IMR-90 (cell line): Measurements from ENCODE around the gene BRD8. TPM values are rescaled to one million over a fixed set of nuclear protein-coding genes. Genes with fewer than 3 reads are reported as not detected.

ENCODE experiments used
- ATAC-seq: fragments of 200-7000 bp; cut with Tn5 transposase; 2 replicates; pipeline ENCODE4 v1.9.1; 2020; ENCODE audit warnings: low read depth, mild to moderate bottlenecking, moderate library complexity
- BruUV-seq: library from RNA; stranded (reverse); fragments of 400-500 nt; replicated peaks from 2 replicates; lab custom pipeline; 2021; lab: Mats Ljungman, UMichigan
- CTCF ChIA-PET: fragments of 300-600 bp; formaldehyde crosslinking; extraction: SDS; loops from one replicate; lab custom pipeline; 2021; ENCODE audit warnings: antibody characterized with exemption; lab: Yijun Ruan, JAX
- POLR2A ChIA-PET: fragments of 300-600 bp; sonication (Branson Sonifier 250); formaldehyde crosslinking; loops from one replicate; lab custom pipeline; 2022; ENCODE audit warnings: antibody characterized with exemption; ENCODE audit not compliant: unreplicated experiment; lab: Charles Lee
- DNase-seq: peaks from one replicate; pipeline ENCODE4 v3.0.0; 2013
- H2AFZ ChIP-seq: replicated peaks from 2 replicates; pipeline ENCODE3; 2013; ENCODE audit warnings: low read length, mild to moderate bottlenecking; ENCODE audit not compliant: poor library complexity
- H2AK5ac ChIP-seq: 2 replicates; pipeline ENCODE4 v1.6.1; 2013; ENCODE audit warnings: low read depth, low read length, inconsistent platforms
- H2AK9ac ChIP-seq: replicated peaks from 2 replicates; pipeline ENCODE3; 2013; ENCODE audit warnings: mild to moderate bottlenecking, low read depth, low read length, moderate library complexity; ENCODE audit not compliant: poor library complexity
- H2BK120ac ChIP-seq: 2 replicates; pipeline ENCODE4 v1.6.1; 2013; ENCODE audit warnings: low read depth, low read length, inconsistent platforms
- H2BK15ac ChIP-seq: 3 replicates; pipeline ENCODE4 v1.6.1; 2013; ENCODE audit warnings: low read depth, low read length, inconsistent platforms
- H2BK20ac ChIP-seq: 2 replicates; pipeline ENCODE4 v1.6.1; 2013; ENCODE audit warnings: low read depth, mild to moderate bottlenecking, inconsistent platforms, low read length, moderate library complexity
- H2BK5ac ChIP-seq: 2 replicates; pipeline ENCODE4 v1.6.1; 2013; ENCODE audit warnings: mild to moderate bottlenecking, low read depth, low read length, inconsistent platforms; ENCODE audit not compliant: poor library complexity, severe bottlenecking
- H3K14ac ChIP-seq: replicated peaks from 2 replicates; pipeline ENCODE4 v1.6.1; 2013; ENCODE audit warnings: low read depth, low read length, inconsistent platforms
- H3K18ac ChIP-seq: 2 replicates; pipeline ENCODE4 v1.6.1; 2013; ENCODE audit warnings: low read depth, low read length, control low read depth
- H3K23ac ChIP-seq: 2 replicates; pipeline ENCODE4 v1.6.1; 2013; ENCODE audit warnings: low read depth, low read length, inconsistent platforms
- H3K27ac ChIP-seq: 2 replicates; pipeline ENCODE4 v1.5.1; 2013; ENCODE audit warnings: mild to moderate bottlenecking, control low read depth, low read length; ENCODE audit not compliant: insufficient read depth
- H3K27me3 ChIP-seq: 2 replicates; pipeline ENCODE4 v1.6.1; 2013; ENCODE audit warnings: low read length; ENCODE audit not compliant: control insufficient read depth, insufficient read depth
- H3K36me3 ChIP-seq: 2 replicates; pipeline ENCODE4 v1.6.1; 2013; ENCODE audit warnings: low read length, mixed read lengths; ENCODE audit not compliant: control insufficient read depth, insufficient read depth
- H3K4ac ChIP-seq: 2 replicates; pipeline ENCODE4 v1.6.1; 2013; ENCODE audit warnings: low read depth, low read length, inconsistent platforms
- H3K4me1 ChIP-seq: 2 replicates; pipeline ENCODE4 v1.6.1; 2013; ENCODE audit warnings: low read length, mixed read lengths; ENCODE audit not compliant: control insufficient read depth, insufficient read depth
- H3K4me2 ChIP-seq: 2 replicates; pipeline ENCODE4 v1.6.1; 2013; ENCODE audit warnings: low read depth, mild to moderate bottlenecking, control low read depth, low read length, moderate library complexity
- H3K4me3 ChIP-seq: 2 replicates; pipeline ENCODE4 v1.5.1; 2013; ENCODE audit warnings: low read depth, mild to moderate bottlenecking, control low read depth, low read length, moderate library complexity; ENCODE audit not compliant: insufficient read depth
- H3K56ac ChIP-seq: 2 replicates; pipeline ENCODE4 v1.6.1; 2013; ENCODE audit warnings: low read length, inconsistent platforms; ENCODE audit not compliant: insufficient read depth; ENCODE audit errors: extremely low read depth
- H3K79me1 ChIP-seq, 2 experiments: 2 replicates each; pipeline ENCODE4 v1.6.1; 2013; ENCODE audit warnings: low read length in 2 of 2, inconsistent platforms in 1 of 2, low read depth in 1 of 2
- H3K9ac ChIP-seq: 2 replicates; pipeline ENCODE4 v1.6.1; 2013; ENCODE audit warnings: low read depth, low read length, control low read depth
- H3K9me1 ChIP-seq: 2 replicates; pipeline ENCODE4 v1.6.1; 2013; ENCODE audit warnings: low read length, inconsistent platforms; ENCODE audit not compliant: insufficient read depth
- H3K9me3 ChIP-seq: 2 replicates; pipeline ENCODE4 v1.6.1; 2013; ENCODE audit warnings: low read length; ENCODE audit not compliant: control insufficient read depth, insufficient read depth
- H4K20me1 ChIP-seq: 2 replicates; pipeline ENCODE4 v1.6.1; 2013; ENCODE audit warnings: low read length, inconsistent platforms; ENCODE audit not compliant: insufficient read depth
- H4K5ac ChIP-seq: 2 replicates; pipeline ENCODE4 v1.6.1; 2013; ENCODE audit warnings: mild to moderate bottlenecking, low read depth, low read length, control low read depth
- H4K8ac ChIP-seq, 2 experiments: 2 replicates each; pipeline ENCODE4 v1.6.1; 2013; ENCODE audit warnings: low read depth in 2 of 2, low read length in 2 of 2, control low read depth in 1 of 2, inconsistent platforms in 1 of 2
- H4K91ac ChIP-seq: 2 replicates; pipeline ENCODE4 v1.6.1; 2013; ENCODE audit warnings: low read depth, low read length, inconsistent platforms; ENCODE audit not compliant: insufficient read depth
- BHLHE40 ChIP-seq: fragments of 150-350 bp; IDR thresholded peaks from 2 replicates; pipeline ENCODE4 v1.6.1; 2016; ENCODE audit warnings: mild to moderate bottlenecking, low read depth, low read length
- CEBPB ChIP-seq: IDR thresholded peaks from 2 replicates; pipeline ENCODE4 v1.6.1; 2012; ENCODE audit warnings: low read depth, low read length, improper control_type of control experiment
- CHD1 ChIP-seq: IDR thresholded peaks from 2 replicates; pipeline ENCODE4 v1.6.1; 2012; ENCODE audit warnings: low read depth, low read length, improper control_type of control experiment
- CTCF ChIP-seq: conservative IDR thresholded peaks from 2 replicates; pipeline ENCODE4 v1.5.1; 2012; ENCODE audit warnings: mild to moderate bottlenecking, low read depth, low read length, improper control_type of control experiment
- FOS ChIP-seq: fragments of 150-350 bp; IDR thresholded peaks from 2 replicates; pipeline ENCODE4 v1.6.1; 2016; ENCODE audit warnings: low read depth, low read length
- MAFK ChIP-seq: IDR thresholded peaks from 2 replicates; pipeline ENCODE4 v1.6.1; 2012; ENCODE audit warnings: low read depth, low read length, improper control_type of control experiment
- MAZ ChIP-seq: IDR thresholded peaks from 2 replicates; pipeline ENCODE4 v1.6.1; 2012; ENCODE audit warnings: low read depth, mild to moderate bottlenecking, low read length, improper control_type of control experiment, moderate library complexity, borderline replicate concordance
- MXI1 ChIP-seq: IDR thresholded peaks from 2 replicates; pipeline ENCODE4 v1.6.1; 2012; ENCODE audit warnings: low read depth, mild to moderate bottlenecking, low read length, moderate library complexity, borderline replicate concordance
- POLR2A ChIP-seq: IDR thresholded peaks from 2 replicates; pipeline ENCODE4 v1.6.1; 2012; ENCODE audit warnings: mild to moderate bottlenecking, low read depth, low read length
- RAD21 ChIP-seq: IDR thresholded peaks from 2 replicates; pipeline ENCODE4 v1.6.1; 2012; ENCODE audit warnings: low read length, improper control_type of control experiment
- RCOR1 ChIP-seq: IDR thresholded peaks from 2 replicates; pipeline ENCODE4 v1.6.1; 2012; ENCODE audit warnings: mild to moderate bottlenecking, low read length, improper control_type of control experiment; ENCODE audit not compliant: insufficient replicate concordance
- RFX5 ChIP-seq: IDR thresholded peaks from 2 replicates; pipeline ENCODE4 v1.8.0; 2012; ENCODE audit warnings: low read depth, mild to moderate bottlenecking, low read length, moderate library complexity
- SMC3 ChIP-seq: fragments of 150-350 bp; IDR thresholded peaks from 2 replicates; pipeline ENCODE4 v1.6.1; 2016; ENCODE audit warnings: low read depth, mild to moderate bottlenecking, antibody characterized with exemption, low read length, moderate library complexity
- WGBS, 2 experiments: methylation state at CpG; one replicate each; pipeline versions ENCODE4 v1.1.5 to v1.1.7; 2013; ENCODE audit warnings: missing lambda C conversion rate in 2 of 2; ENCODE audit not compliant: insufficient read length in 1 of 2; ENCODE audit errors: extremely low coverage in 2 of 2; 5-methylcytosine and 5-hydroxymethylcytosine counted together
- dilution Hi-C: fragments of 300-500 bp; cut with HindIII; formaldehyde crosslinking; loops from one replicate; pipeline ENCODE4 v1.14.3; 2018; ENCODE audit warnings: low sequenced_read_pairs; ENCODE audit not compliant: unreplicated experiment
- in situ Hi-C: fragments of 300-500 bp; cut with MboI; formaldehyde crosslinking; loops from 3 replicates; pipeline ENCODE4 v1.14.3; 2019; ENCODE audit warnings: low sequenced_read_pairs, inconsistent platforms, mixed read lengths
- intact Hi-C: fragments of 100-400 bp; cut with micrococcal nuclease; formaldehyde crosslinking; loops from 2 replicates; pipeline ENCODE4 v1.10.0; 2022
- polyA plus RNA-seq, 3 experiments: library from polyadenylated mRNA; depleted of rRNA; stranded (reverse); fragments of >200 nt; gene quantifications; 2 replicates each; pipeline ENCODE4 v1.2.3, GENCODE V29; 2012; ENCODE audit warnings: low replicate concordance in 1 of 3
- total RNA-seq: library from RNA; depleted of rRNA; stranded (reverse); fragments of >200 nt; gene quantifications from 2 replicates; pipeline ENCODE4 v1.2.3, GENCODE V29; 2012
- TF ChIP-seq, protein P1 (sequence below): fragments of 150-350 bp; IDR thresholded peaks from 2 replicates; pipeline ENCODE4 v1.6.1; 2017; ENCODE audit warnings: mild to moderate bottlenecking, antibody characterized with exemption, low read length, low read depth
- TF ChIP-seq, protein P2 (sequence below): fragments of 150-350 bp; IDR thresholded peaks from 2 replicates; pipeline ENCODE4 v1.6.1; 2016; ENCODE audit warnings: low read depth, mild to moderate bottlenecking, low read length, moderate library complexity, borderline replicate concordance

Gene BRD8
- total and polyA plus RNA-seq, 2 of the 4 experiments (the other 2 are of a cell fraction) = 36.9 to 43.6 TPM

GRCh38 chr5:138091685-138092084 is 86.7 kb downstream of the BRD8 start:
- H3K4me2 ChIP-seq = no peak overlapping the region
- WGBS, 2 experiments = no CpG with 5 or more reads among the region's 4 CpGs
- H2AK5ac ChIP-seq = no peak overlapping the region
- no peak overlapping the region for H3K9ac ChIP-seq
- no peaks in the 10 kb centered on the region for H3K9me3 ChIP-seq
- TF ChIP-seq FOS = no peak
- TF ChIP-seq MAZ = no peak
- no peak for TF ChIP-seq SMC3
- TF ChIP-seq MAFK = no peak
- TF ChIP-seq CHD1 = no peak
- TF ChIP-seq CEBPB = no peak
- no peak for TF ChIP-seq MXI1
- TF ChIP-seq RFX5 = no peak
- TF ChIP-seq, protein P1, sequence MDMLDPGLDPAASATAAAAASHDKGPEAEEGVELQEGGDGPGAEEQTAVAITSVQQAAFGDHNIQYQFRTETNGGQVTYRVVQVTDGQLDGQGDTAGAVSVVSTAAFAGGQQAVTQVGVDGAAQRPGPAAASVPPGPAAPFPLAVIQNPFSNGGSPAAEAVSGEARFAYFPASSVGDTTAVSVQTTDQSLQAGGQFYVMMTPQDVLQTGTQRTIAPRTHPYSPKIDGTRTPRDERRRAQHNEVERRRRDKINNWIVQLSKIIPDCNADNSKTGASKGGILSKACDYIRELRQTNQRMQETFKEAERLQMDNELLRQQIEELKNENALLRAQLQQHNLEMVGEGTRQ = no peak
- TF ChIP-seq RCOR1 = no peak
- TF ChIP-seq POLR2A = no peak
- no peak for TF ChIP-seq RAD21
- no peak for TF ChIP-seq CTCF
- TF ChIP-seq BHLHE40 = no peak
- TF ChIP-seq, protein P2, sequence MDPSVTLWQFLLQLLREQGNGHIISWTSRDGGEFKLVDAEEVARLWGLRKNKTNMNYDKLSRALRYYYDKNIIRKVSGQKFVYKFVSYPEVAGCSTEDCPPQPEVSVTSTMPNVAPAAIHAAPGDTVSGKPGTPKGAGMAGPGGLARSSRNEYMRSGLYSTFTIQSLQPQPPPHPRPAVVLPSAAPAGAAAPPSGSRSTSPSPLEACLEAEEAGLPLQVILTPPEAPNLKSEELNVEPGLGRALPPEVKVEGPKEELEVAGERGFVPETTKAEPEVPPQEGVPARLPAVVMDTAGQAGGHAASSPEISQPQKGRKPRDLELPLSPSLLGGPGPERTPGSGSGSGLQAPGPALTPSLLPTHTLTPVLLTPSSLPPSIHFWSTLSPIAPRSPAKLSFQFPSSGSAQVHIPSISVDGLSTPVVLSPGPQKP = no peak
- no peak overlapping the region for H3K18ac ChIP-seq
- H4K8ac ChIP-seq = no peak overlapping the region
- in situ Hi-C loops (no loop called here), dilution Hi-C loops (no loop called here), intact Hi-C loops (no loop called here)
- no peak overlapping the region for H2BK120ac ChIP-seq
- H4K20me1 ChIP-seq = no peaks in the 10 kb centered on the region
- no peak for ATAC-seq
- H3K4ac ChIP-seq = no peak overlapping the region
- CTCF ChIA-PET = no interaction called here
- no peak overlapping the region for H3K56ac ChIP-seq
- BruUV-seq = no TSS peak
- H4K5ac ChIP-seq = no peak overlapping the region
- no peaks in the 10 kb centered on the region for H3K79me1 ChIP-seq
- no peaks in the 10 kb centered on the region for H3K4me1 ChIP-seq
- H3K14ac ChIP-seq = no peak overlapping the region
- POLR2A ChIA-PET = no interaction called here
- no peaks in the 10 kb centered on the region for H3K36me3 ChIP-seq
- H2BK5ac ChIP-seq = no peak overlapping the region
- H2BK15ac ChIP-seq = no peak overlapping the region
- H3K9me1 ChIP-seq = no peaks in the 10 kb centered on the region
- H3K23ac ChIP-seq = no peak overlapping the region
- H4K91ac ChIP-seq = no peak overlapping the region
- H2AK9ac ChIP-seq = no peak overlapping the region
- no peak for DNase-seq
- H3K27ac ChIP-seq = no peak overlapping the region
- no peak overlapping the region for H2BK20ac ChIP-seq
- H3K27me3 ChIP-seq = peaks cover 36% of the 10 kb centered on the region
- H2AFZ ChIP-seq = no peak overlapping the region
- no peak overlapping the region for H3K4me3 ChIP-seq
